ENCODE results near the gene INPP4B.
"Not testable (repeated sequence)": the region's sequence is repeated elsewhere in the genome, so short reads cannot be mapped to it uniquely, and the experiment has no call there.

The INPP4B gene

DNA sequence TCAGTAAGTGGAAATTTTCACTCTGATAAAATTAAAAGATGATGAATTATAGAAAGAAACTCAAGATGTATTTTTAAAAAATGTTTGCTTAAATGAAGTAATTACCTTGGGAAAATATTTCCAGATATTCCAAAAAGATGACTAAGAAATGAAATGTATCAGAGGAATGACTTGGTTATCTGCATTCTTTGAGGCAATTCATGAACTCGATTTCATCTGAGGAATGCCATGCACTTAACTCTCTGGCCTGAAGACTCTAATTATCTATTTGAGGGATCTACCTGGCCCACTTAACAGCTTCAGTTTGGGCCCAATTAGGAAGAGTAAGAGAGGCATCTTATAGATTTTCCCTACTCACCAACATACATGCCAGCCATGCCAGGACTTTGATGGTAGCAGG lies 182.3 kb downstream of the INPP4B start:
- no peak for DNase-seq

DNA sequence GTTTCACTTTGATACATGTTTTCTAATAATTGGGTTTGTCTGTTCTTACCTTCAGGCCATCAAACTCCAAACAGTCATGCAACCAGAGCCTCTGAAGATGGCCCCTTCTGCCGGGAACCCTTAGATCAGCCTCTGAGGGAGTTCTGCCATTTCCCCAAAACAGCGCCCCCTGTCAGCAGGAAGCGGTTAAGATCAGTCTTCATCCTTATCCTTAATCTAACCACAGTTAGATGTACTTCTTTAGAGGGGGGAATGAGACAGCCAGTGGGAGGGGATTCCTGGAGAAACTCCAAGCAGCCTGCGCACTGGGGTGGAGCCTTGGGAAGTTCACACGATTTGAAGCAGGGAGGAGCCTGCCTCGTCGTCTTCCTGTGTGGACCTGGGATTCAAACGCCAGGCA lies 185.4 kb downstream of the INPP4B start:
- DNase-seq = no peak

DNA sequence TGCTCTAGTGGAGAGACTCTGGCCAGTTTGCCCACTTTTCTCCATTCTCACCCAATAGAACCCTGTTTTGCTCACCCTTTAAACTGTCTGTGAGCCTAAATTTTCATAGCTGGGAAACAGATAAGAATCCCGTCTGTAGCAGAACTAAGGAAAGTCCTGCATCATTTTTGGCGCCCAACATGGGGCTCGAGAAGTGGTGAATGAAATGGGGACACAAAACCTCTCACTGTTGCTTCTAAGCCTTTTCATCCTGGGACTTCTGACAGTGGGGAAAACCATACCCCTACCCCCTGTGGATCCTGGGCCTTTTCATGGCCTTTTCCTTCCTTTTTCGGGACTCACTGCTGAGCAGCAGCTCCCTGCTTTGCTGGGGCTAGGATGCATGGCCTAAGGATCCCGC lies 189.9 kb downstream of the INPP4B start:
- no peak for DNase-seq

DNA sequence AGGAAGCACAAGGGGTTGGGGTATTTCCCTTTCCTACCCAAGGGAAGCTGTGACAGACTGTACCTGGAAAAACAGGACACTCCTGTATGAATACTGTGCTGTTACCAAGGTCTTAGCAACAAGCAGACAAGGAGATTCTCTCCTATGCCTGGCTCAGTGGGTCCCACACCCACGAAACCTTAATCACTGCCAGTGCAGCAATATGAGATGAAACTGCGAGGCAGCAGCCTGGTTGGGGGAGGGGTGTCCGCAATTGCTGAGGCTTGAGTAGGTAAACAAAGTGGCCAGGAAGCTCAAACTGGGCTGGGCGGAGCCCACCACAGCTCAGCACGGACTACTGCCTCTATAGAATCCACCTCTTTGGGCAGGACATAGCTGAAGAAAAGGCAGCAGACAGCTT lies 197.7 kb downstream of the INPP4B start:
- no peak for DNase-seq

DNA sequence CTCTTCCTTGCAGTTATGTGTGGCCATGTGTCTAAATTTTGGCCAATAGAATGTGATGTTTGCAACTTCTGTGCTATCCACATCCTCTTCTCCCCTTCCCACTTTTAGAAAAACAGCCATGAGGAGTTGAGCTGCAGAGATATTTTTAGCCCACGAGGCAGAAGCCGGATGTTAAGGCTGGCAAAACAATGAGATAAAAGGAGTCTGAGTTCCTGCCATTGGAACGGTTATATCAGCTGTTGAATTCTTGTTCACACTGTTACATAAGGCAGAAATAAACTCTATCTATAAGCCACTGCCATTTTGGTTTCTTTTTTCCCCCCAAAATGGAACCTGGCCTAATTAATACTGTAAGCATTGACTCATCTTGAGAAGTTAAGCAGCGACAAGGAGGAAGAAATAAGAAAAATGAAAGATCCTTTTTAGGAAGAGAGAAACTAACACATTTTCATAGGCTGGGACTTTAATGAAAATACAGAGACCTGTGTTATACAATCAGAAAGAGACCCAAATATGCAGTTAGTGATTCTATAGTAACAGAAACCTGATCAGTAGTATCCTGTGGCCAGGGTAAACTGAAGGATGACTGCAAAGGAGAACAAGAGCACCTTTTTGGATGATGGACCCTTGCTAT lies 200.5 kb downstream of the INPP4B start:
- DNase-seq = no peak

DNA sequence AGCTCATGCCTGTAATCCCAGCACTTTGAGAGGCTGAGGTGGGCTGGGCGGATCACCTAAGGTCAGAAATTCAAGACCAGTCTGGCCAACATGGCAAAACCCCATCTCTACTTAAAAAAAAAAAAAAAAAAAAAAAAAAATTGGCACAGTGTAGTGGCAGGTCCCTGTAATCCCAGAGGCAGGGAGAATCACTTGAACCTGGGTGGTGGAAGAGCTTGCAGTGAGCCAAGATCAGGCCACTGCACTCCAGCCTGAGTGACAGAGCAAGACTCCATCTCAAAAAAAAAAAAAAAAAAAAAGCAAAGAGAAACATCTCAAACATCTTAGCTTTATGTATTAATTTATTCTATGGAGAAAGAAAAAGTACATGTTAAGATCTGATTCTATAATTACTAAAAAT lies 201.5 kb downstream of the INPP4B start:
- not testable (repeated sequence) for DNase-seq

DNA sequence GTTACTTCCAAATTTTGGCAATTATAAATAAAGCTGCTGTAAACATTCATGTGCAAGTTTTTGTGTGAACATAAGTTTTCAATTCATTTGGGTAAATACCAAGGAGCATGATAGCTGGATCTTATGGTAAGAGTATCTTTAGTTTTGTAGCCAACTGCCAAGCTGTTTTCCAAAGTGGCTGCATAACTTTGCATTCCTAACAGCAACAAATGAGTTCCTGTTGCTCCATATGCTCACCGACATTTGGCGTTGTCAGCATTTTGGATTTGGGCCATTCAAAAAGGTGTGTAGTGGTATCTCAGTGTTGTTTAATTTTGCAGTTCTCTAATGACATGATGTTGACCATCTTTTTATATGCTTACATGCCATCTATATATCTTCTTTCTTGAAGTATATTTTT lies 208.5 kb downstream of the INPP4B start:
- DNase-seq = no peak

DNA sequence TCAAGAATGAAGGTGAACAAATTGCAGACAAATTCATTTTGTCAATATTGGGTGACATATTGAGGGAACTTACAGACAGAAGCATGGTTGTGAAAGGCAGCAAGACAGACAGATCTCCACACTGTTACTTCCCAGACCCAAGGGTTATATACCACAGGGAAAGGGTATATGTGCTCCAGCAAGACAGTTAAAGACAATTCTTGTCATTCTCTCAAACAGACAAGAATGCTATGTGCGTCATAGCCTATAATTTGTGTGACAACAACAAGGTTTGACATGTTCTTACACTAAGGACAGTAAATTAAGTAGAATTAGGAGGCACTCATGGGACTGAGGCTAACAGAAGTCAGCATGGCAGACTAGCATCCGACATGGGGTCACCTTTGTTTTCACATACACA lies 214.3 kb downstream of the INPP4B start:
- DNase-seq = no peak

DNA sequence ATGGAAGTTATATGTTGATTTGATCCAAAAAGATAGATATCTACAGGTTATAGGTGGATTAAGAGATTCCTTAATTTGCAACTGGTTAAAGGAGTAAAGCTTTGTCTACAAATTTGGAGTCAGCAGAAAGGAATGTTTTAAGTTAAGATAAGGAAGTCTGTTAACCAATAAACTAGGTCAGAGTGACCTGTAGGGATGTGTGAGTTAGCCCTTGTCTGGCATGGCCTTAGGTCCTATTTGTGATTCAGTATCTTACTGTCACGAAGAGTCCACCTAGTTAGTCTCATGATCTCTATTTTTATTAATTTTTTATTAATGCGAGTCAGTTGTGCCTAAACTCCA lies 230.8 kb downstream of the INPP4B start:
- no peak for DNase-seq

DNA sequence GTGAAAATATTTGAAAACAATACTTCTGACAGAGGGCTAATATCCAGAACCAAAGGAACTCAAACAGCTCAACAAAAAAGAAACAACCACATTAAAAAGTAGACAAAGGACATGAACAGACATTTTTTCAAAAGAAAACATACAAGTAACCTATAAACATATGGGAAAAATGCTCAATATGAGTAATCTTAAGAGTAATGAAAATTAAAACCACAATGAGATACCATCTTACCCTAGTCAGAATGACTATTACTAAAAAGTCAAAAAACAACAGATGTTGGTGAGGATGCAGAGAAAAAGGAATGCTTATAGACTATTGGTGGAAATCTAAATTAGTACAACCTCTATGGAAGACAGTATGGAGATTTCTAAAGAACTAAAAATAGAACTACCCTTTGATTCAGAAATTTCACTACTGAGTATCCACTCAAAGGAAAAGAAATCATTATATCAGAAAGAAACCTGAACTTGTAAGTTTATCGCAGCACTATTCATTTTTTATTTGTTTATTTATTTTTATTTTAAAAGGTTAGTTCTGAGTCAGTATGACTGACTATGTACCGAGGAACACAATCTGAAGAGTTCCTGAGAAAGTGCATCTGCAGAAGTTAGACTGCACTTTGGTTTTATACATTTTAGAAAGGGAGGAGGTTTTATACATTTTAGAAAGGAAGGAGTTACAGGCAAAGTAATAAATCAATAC lies 231.3 kb downstream of the INPP4B start:
- no peak for DNase-seq

DNA sequence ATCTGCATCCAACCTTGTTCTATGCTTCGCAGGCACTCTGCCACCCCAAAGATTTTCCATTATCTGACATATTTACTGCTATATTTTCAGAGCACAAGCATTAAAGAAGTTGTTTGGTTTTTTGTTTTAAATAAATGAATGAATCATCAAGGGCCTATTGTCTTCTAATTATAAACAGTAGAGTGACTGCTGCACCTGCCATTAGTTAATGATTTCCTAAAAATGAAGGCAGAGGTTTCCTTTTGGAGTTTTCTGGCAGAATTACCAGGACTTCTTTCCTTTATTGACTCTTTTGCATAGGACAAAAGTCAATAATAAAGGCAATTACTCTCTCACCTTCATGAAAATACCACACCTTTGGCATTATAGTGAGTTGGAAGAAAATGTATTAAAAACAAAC lies 238.1 kb downstream of the INPP4B start:
- no peak for DNase-seq

DNA sequence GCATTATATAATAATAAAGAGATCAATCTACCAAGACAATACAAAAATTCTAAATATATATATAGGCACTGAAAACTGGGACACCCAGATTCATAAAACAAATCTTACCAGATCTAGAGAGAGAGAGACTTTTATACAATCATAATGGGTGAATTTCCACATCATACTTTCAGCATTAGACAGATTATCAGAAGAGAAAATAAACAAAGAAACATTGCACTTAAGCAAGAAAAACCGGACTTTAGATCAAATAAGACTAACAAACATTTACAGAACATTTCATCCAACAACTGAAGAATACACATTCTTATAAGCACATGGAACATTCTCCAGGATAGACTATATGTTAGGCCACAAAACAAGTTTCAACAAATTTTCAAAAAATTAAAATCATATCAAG lies 245.1 kb downstream of the INPP4B start:
- no peak for DNase-seq

DNA sequence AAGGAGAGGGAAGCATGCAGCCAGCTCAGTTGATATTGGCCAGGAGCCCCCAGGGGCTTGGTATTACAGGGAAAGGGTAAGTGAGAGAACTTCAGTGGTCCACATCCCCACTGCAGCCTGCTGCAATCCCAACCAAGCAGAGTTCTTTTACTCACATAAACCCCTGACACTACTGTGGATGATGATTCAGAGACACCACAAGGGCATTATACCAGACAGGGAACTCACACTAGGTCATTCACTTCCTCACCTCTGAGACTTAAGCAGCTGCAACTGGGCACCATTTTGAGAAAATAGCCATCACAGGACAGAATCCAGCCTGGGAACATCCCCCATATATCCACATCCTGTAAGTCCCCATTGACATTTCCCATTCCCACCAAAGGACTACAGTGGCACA lies 248.0 kb downstream of the INPP4B start:
- no peak for DNase-seq

DNA sequence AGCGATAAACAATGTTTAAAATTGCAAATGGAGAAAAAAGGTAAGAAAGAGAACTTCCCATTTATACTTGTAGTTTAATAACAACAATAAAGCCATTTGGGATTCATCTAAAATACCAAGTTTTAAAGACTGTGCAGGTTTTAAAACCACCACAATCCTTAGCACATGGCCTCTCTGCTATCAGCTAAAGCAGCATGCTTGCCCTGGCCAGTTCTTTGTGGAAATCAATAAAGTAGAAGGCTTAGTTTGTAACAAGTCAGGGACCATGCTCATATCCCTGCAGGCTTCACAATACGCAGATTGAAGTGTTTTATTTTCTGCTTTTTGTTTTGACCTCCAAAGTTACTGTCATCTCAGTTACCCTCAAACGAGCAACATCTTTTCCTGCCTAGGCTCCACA lies 249.5 kb downstream of the INPP4B start:
- no peak for DNase-seq

DNA sequence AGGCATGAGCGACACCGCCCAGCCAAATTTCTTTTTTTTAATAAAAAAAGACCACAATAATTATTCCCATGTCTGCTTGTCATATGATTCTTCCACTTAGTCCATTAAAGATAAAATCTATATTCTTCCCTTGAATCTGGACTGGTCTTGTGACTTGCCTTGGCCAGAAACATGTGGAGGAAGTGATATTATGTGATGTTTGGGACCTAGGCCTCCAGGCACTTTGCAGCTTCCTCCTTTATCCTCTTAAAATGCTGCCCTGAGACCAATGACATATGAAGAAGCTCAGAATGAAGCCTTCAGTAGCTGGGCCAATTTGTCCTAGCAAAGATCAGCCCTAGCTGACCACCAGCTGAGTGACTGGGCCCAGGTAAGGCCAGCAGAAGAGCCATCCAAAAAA lies 250.0 kb downstream of the INPP4B start:
- no peak for DNase-seq

DNA sequence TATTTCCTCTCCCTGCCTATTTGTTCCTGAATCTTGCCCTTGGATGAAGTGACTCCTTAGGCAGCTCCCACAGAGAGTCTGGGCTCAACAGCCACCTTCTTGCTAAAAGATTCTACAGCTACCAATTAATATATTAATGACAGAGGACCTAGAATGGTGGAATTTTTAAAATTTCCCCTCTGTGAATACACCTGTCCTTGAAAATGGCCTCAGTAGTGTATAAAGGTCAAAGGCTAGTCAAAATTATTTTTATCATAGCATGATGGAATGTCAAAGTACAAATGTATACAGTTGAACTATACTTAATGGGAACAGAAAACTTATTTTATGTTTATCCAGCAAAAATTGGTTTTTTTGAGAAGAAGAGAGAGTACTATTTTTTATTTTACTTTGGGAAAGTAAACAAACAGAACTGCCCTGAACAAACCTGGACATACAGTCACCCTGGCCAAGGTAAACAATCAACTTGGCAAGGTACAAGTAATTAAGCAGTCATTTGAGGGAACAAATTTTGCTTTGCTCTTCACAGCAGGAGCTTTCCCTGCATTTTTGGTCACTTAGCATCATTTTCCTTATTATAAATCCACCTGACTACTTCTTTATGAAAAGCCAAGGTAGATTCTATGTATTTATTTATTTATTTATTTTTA lies 250.8 kb downstream of the INPP4B start:
- DNase-seq = no peak

DNA sequence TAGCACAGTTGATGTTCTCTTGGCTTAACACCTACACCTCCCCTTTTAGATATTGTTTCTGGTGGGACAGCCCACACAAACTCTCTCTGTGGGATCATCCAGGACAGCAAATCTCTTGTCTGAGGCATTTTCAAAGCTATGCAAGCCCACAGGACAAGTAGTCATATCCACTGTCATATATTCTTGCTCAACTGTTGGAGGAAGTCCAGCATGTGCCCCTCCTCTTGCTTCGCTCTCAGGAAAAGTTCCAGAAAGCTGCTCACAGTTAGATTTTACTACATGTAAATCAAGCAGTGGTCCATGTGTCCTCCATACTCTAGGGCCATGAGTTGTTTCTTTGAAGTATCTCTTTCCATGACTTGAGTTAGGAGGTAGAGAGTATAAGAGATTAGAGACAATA lies 260.7 kb downstream of the INPP4B start:
- no peak for DNase-seq

DNA sequence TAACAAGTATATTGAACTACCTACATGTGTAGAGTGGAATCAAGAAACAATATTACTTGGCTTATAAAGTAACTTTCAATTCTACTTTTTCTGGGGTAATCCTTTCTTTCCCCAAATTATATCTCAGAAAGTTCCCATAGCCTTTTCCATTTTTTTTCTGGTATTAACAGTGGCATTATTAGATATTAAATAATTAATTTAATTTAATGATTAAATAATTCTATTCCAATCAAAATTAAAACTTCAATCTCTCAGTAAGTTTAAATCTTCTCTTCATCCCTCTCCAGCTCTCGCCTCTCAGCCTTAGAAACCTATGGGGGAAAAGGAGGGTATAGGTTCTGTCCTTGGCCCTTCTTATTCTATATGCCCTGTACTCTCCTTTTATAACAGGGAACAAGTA lies 262.4 kb downstream of the INPP4B start:
- DNase-seq = no peak

DNA sequence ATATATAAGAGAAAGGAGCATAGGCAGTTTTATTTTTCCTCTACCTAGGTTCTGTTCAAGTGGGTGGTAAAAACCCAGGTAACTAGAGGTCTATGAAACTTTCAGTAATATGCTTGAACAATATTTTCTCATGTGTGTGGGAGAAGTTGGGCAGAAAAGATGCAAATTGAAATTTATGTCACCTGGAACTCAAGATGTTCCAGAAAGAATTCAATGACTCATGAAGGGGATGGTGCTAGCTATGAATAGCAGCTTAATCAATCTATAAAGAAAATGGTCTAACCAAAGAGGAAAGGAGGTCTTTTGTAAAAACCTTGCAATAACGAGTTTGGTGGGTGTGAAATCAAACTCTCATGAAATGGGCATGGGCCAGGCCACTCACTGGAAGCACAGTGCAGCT lies 263.8 kb downstream of the INPP4B start:
- no peak for DNase-seq

DNA sequence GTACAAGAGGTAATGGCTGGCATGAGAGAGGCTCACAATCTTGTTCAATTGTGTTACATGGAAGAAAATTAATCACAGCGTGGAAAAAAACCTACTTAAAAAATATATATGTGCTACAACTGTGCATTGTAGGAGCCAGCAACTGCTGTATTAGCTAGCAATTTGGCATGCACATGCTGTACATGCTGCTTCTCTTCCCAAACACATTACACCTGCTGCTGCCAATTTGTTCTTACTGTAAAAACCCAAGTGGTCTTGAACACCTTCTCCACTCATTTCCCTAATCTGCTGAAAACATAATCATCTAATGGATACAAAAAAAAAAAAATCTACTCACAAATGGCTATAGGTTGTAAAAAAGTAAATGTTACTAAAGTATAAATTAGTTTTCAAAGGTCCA lies 264.2 kb downstream of the INPP4B start:
- DNase-seq = no peak

DNA sequence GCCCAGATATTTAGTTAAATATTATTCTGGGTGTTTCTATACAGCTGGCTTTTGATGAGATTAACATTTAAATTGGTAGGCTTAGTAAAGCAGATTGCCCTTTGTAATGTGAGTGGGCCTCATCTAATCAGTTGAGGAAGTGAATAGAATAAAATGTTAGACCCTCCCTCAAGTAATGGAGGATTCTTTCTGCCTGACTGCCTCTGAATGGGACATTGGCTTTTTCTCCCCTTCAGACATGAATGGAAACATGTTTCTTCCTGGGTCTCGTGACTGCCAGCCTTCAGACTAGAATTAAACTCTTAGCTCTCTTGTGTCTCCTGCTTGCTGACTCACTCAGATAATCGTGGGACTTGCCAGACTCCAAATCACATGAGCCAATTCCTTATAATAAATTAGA lies 266.7 kb downstream of the INPP4B start:
- DNase-seq = no peak

DNA sequence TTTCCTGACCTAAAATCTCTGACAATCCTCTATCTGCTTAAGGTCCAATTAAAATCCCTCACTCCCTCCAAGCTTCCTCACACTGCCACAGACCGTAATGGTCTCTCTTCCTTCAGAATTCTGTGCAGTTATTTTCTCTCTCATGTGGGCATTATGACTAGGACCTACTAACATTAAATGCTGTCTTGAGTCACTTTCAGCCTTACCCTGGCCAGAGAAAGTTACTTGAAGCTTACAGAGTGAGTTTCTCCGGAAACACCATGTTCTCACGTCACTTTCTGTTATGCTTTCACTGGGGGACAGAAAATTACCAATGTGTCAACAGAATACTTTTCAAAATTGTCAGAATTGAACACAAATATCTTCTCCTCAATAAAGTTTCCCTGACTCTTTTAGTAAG lies 271.8 kb downstream of the INPP4B start:
- DNase-seq = no peak

DNA sequence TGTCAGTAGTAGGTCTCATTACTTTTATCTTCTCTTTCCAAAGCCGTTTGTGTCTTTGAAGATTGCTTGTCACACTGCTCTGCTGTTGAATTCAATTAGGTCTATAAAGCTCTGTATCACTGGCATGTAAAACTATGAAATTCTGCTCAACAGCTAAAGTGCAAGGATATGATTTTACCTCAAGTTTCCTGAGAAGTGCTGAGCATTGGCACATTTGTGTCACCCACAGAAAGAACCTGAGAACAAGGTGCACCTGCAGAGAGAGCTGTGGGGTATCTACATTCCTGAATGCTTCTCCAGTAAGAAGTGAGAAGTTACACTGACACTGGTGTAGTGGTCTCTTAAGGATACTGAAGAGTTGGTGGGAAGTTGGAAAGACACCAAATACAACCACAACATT lies 274.0 kb downstream of the INPP4B start:
- DNase-seq = no peak

DNA sequence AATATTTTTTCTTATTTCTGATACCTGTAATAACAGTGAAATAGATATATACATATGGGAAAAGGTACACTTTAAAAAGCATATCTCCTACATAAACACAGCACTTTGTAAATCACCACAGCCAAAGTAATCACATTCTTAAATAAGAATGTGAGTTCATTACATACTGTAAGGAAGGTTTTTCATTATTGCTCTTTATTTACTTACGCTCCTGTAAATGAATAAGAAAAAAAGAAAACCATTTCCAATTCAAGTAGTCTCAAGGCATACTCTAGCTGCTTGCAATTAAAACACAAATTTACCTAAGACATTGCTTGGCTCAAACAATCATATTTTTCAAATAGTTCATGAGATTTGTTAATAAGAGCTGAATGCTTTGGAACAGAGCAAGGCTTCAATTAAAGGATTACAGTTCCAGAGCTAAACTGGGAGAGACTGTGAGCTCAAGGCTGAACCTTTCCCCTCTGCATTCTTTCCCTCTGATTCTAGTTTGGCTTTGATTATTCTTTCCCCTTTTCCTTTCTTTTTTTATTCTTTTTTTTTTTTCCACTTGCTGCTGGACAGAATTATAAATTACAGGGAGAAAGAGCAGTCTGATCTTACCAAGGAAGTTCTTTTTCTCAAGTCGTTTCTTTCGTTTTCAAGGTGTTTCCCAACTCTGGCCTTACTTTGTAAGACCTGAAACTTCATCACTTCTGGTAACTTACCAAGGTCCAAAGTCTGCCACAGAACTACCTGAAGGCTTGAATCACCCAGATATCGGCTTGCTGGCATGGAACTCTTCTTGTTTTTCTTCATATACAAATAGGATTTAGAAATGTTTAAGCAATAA lies 278.3 kb downstream of the INPP4B start:
- DNase-seq = no peak
